OCI-LY7 (cell line): ENCODE data around the gene EHD2.

ENCODE experiments used
- CTCF ChIP-seq: fragments of 200-600 bp; sonication (generic); conservative IDR thresholded peaks from 2 replicates; pipeline ENCODE4 v1.5.1; 2014; ENCODE audit warnings: mild to moderate bottlenecking, antibody characterized with exemption, low read length, moderate library complexity, mixed read lengths
- EZH2phosphoT487 ChIP-seq: fragments of 200-600 bp; sonication (generic); IDR thresholded peaks from 2 replicates; pipeline ENCODE4 v1.6.1; 2018; ENCODE audit warnings: low read depth, borderline replicate concordance, mild to moderate bottlenecking, mixed run types, antibody characterized with exemption, low read length, moderate library complexity, mixed read lengths

GRCh38 chr19:47682939-47683338 is 30.3 kb upstream of the EHD2 start:
- TF ChIP-seq CTCF: no peak
- TF ChIP-seq EZH2phosphoT487: no peak
